ENCODE data around the gene UVRAG.
"Not testable (repeated sequence)": the region's sequence is repeated elsewhere in the genome, so short reads cannot be mapped to it uniquely, and the experiment has no call there.

UVRAG gene

GRCh38 chr11:76081084-76081483 is 266.1 kb downstream of the UVRAG start:
- not testable (repeated sequence) for DNase-seq

GRCh38 chr11:76083563-76084451 is 268.8 kb downstream of the UVRAG start:
- no peak for DNase-seq

GRCh38 chr11:76085270-76085669 is 270.3 kb downstream of the UVRAG start:
- DNase-seq, result no peak

- no peak for DNase-seq
These were observed 272.0 kb downstream of the UVRAG start for GRCh38 chr11:76086743-76087635.

- no peak for DNase-seq
These were observed 272.7 kb downstream of the UVRAG start for GRCh38 chr11:76087749-76088148.

- DNase-seq, result no peak
These were observed 273.5 kb downstream of the UVRAG start for GRCh38 chr11:76088511-76088910.

- no peak for DNase-seq
These were observed 275.2 kb downstream of the UVRAG start for GRCh38 chr11:76090174-76090573.

GRCh38 chr11:76090821-76091220 is 275.8 kb downstream of the UVRAG start:
- no peak for DNase-seq

GRCh38 chr11:76094740-76095139 is 279.7 kb downstream of the UVRAG start:
- no peak for DNase-seq

- DNase-seq, result no peak
These were observed 280.9 kb downstream of the UVRAG start for GRCh38 chr11:76095891-76096290.

- no peak for DNase-seq
These were observed 281.5 kb downstream of the UVRAG start for GRCh38 chr11:76096552-76096951.

GRCh38 chr11:76102802-76103201 is 287.8 kb downstream of the UVRAG start:
- DNase-seq, result no peak

GRCh38 chr11:76103460-76103859 is 288.4 kb downstream of the UVRAG start:
- no peak for DNase-seq

- DNase-seq, result no peak
These were observed 289.3 kb downstream of the UVRAG start for GRCh38 chr11:76104285-76104684.

GRCh38 chr11:76105637-76106036 is 290.6 kb downstream of the UVRAG start:
- DNase-seq, result no peak

- DNase-seq, result no peak
These were observed 293.0 kb downstream of the UVRAG start for GRCh38 chr11:76107971-76108370.

GRCh38 chr11:76114238-76114637 is 299.2 kb downstream of the UVRAG start:
- no peak for DNase-seq

- DNase-seq, result no peak
These were observed 300.5 kb downstream of the UVRAG start for GRCh38 chr11:76115555-76115954.

GRCh38 chr11:76119032-76119431 is 304.0 kb downstream of the UVRAG start:
- no peak for DNase-seq

GRCh38 chr11:76119779-76120178 is 304.8 kb downstream of the UVRAG start:
- DNase-seq, result no peak

- DNase-seq, result no peak
These were observed 305.6 kb downstream of the UVRAG start for GRCh38 chr11:76120513-76121101.

GRCh38 chr11:76123248-76123647 is 308.2 kb downstream of the UVRAG start:
- no peak for DNase-seq
